Measurements from ENCODE around the gene POU3F2.

GRCh38 chr6:98841621-98842341 is 7.4 kb downstream of the POU3F2 start:
- TF ChIP-seq CTCF (IDR thresholded peaks at IDR 0.05; ENCODE audit: low read length) = no peak
- TF ChIP-seq EZH2phosphoT487 (IDR thresholded peaks at IDR 0.05; ENCODE audit: low read length) = no peak
- TF ChIP-seq EZH2 (optimal IDR thresholded peaks at IDR 0.05; ENCODE audit: low read depth, low read length) = no peak

Measured in MM.1S (cell line).